ENCODE results near the gene LSAMP. TPM values are rescaled to one million over a fixed set of nuclear protein-coding genes. Genes with fewer than 3 reads are reported as not detected.

Gene LSAMP
- total and polyA plus RNA-seq, 2 of the 4 experiments (the other 2 are of a cell fraction), result 7.9 to 8.0 TPM

GRCh38 chr3:115768661-115769060, 676.6 kb downstream of the LSAMP start:
- Histone ChIP-seq H3K4ac (ENCODE audit: low read depth, low read length) (no peak overlapping the region), H3K36me3 (ENCODE audit: control insufficient read depth, insufficient read depth, low read length) (no peaks in the 10 kb centered on the region), H2AK9ac (replicated peaks; ENCODE audit: low read depth, low read length, poor library complexity) (no peak overlapping the region), H2AFZ (replicated peaks; ENCODE audit: low read length, poor library complexity) (no peak overlapping the region), H2BK120ac (ENCODE audit: low read depth, low read length) (no peak overlapping the region), H3K27ac (ENCODE audit: insufficient read depth, low read length) (no peak overlapping the region), H3K9me3 (ENCODE audit: control insufficient read depth, insufficient read depth, low read length) (no peaks in the 10 kb centered on the region), H3K9ac (ENCODE audit: low read depth, low read length) (no peak overlapping the region), H4K5ac (ENCODE audit: low read depth, low read length) (no peak overlapping the region), H2AK5ac (ENCODE audit: low read depth, low read length) (no peak overlapping the region), H2BK20ac (ENCODE audit: low read depth, low read length) (no peak overlapping the region), H3K14ac (replicated peaks; ENCODE audit: low read depth, low read length) (no peak overlapping the region), H3K4me2 (ENCODE audit: low read depth, low read length) (no peak overlapping the region), H3K56ac (ENCODE audit: extremely low read depth, insufficient read depth, low read length) (no peak overlapping the region), H3K23ac (ENCODE audit: low read depth, low read length) (no peak overlapping the region), H3K27me3 (ENCODE audit: control insufficient read depth, insufficient read depth, low read length) (no peaks in the 10 kb centered on the region), H2BK5ac (ENCODE audit: low read depth, low read length, poor library complexity, severe bottlenecking) (no peak overlapping the region), H3K4me3 (ENCODE audit: insufficient read depth, low read depth, low read length) (no peak overlapping the region), H3K18ac (ENCODE audit: low read depth, low read length) (no peak overlapping the region), H2BK15ac (ENCODE audit: low read depth, low read length) (no peak overlapping the region), H3K4me1 (ENCODE audit: control insufficient read depth, insufficient read depth, low read length) (peaks cover 8% of the 10 kb centered on the region), H4K91ac (ENCODE audit: insufficient read depth, low read depth, low read length) (no peak overlapping the region), H3K79me1 (ENCODE audit: low read depth in 1 of 2, low read length in 2 of 2) (no peaks in the 10 kb centered on the region), H4K8ac (ENCODE audit: low read depth in 2 of 2, low read length in 2 of 2) (no peak overlapping the region), H3K9me1 (ENCODE audit: insufficient read depth, low read length) (no peaks in the 10 kb centered on the region), H4K20me1 (ENCODE audit: insufficient read depth, low read length) (no peaks in the 10 kb centered on the region)
- dilution Hi-C loops (cut with HindIII; ENCODE audit: low sequenced_read_pairs, unreplicated experiment), result no loop called here
- CTCF ChIA-PET, result interaction anchor here (1.4 kb wide), 1 partner anchor 15 kb away, joined by 3 read pairs; no protein-coding TSS in a partner anchor
- in situ Hi-C loops (cut with MboI; ENCODE audit: low sequenced_read_pairs), result no loop called here
- ATAC-seq (ENCODE audit: low read depth), result no peak
- 80% methylated on average over 1 of the region's 3 CpGs; no CpG with 5 or more reads in 1 of the 2 experiments for WGBS, 2 experiments (ENCODE audit: extremely low coverage in 2 of 2, insufficient read length in 1 of 2)
- intact Hi-C loops (cut with micrococcal nuclease), result no loop called here
- TF ChIP-seq RFX5 (IDR thresholded peaks at IDR 0.05; ENCODE audit: low read depth, low read length) (no peak), RCOR1 (IDR thresholded peaks at IDR 0.05; ENCODE audit: insufficient replicate concordance, low read length) (no peak), USF2 (IDR thresholded peaks at IDR 0.05; ENCODE audit: low read depth, low read length) (no peak), POLR2A (IDR thresholded peaks at IDR 0.05; ENCODE audit: low read depth, low read length) (no peak), RAD21 (IDR thresholded peaks at IDR 0.05; ENCODE audit: low read length) (no peak), BHLHE40 (IDR thresholded peaks at IDR 0.05; ENCODE audit: low read depth, low read length) (no peak), NFE2L2 (IDR thresholded peaks at IDR 0.05; ENCODE audit: low read depth, low read length) (no peak), FOS (IDR thresholded peaks at IDR 0.05; ENCODE audit: low read depth, low read length) (no peak), SMC3 (IDR thresholded peaks at IDR 0.05; ENCODE audit: low read depth, low read length) (no peak), ELK1 (IDR thresholded peaks at IDR 0.05; ENCODE audit: borderline replicate concordance, low read depth, low read length) (no peak), CTCF (conservative IDR thresholded peaks at IDR 0.05; ENCODE audit: low read depth, low read length) (no peak), MXI1 (IDR thresholded peaks at IDR 0.05; ENCODE audit: borderline replicate concordance, low read depth, low read length) (no peak), CEBPB (IDR thresholded peaks at IDR 0.05; ENCODE audit: low read depth, low read length) (no peak), MAZ (IDR thresholded peaks at IDR 0.05; ENCODE audit: borderline replicate concordance, low read depth, low read length) (no peak), CHD1 (IDR thresholded peaks at IDR 0.05; ENCODE audit: low read depth, low read length) (no peak), MAFK (IDR thresholded peaks at IDR 0.05; ENCODE audit: low read depth, low read length) (no peak)
- POLR2A ChIA-PET (ENCODE audit: unreplicated experiment), result no interaction called here
- DNase-seq, result no peak
- no TSS peak for BruUV-seq (replicated peaks)
